ENCODE data around the gene SCUBE3. TPM values are rescaled to one million over a fixed set of nuclear protein-coding genes. Genes with fewer than 3 reads are reported as not detected.

Gene SCUBE3
- total RNA-seq, 2 experiments from 2014 or later = not detected

DNA sequence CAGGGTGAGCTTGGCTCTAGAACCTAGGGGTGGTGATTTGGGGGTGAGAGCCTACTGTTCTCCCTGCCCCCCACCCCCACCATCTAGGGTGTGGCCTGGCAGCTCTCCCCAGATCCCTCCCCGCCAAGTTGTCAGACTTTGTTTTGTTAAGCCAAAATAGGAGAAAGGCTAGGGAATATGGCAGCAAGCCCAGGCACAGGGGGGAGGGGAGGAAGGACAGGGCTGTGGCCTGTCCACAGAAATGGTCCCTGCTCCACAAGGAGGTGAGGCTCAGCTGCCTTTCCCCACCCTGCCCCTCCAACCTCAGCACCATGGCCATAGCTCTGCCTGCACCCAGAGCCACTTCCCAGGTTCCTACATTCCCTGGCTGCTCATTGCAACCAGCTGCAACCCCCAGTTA is 17.2 kb downstream of the SCUBE3 start:
- TF ChIP-seq, protein P1, sequence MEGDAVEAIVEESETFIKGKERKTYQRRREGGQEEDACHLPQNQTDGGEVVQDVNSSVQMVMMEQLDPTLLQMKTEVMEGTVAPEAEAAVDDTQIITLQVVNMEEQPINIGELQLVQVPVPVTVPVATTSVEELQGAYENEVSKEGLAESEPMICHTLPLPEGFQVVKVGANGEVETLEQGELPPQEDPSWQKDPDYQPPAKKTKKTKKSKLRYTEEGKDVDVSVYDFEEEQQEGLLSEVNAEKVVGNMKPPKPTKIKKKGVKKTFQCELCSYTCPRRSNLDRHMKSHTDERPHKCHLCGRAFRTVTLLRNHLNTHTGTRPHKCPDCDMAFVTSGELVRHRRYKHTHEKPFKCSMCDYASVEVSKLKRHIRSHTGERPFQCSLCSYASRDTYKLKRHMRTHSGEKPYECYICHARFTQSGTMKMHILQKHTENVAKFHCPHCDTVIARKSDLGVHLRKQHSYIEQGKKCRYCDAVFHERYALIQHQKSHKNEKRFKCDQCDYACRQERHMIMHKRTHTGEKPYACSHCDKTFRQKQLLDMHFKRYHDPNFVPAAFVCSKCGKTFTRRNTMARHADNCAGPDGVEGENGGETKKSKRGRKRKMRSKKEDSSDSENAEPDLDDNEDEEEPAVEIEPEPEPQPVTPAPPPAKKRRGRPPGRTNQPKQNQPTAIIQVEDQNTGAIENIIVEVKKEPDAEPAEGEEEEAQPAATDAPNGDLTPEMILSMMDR (IDR thresholded peaks at IDR 0.05) = no peak
- H3K36me3 Mint-ChIP-seq (ENCODE audit: low read depth) = no peaks in the 10 kb centered on the region
- no peak for DNase-seq
- H3K27ac ChIP-seq (ENCODE audit: low read depth in 1 of 2, low read length in 2 of 2) = no peak overlapping the region
- intact Hi-C loops (cut with DNase I, micrococcal nuclease) = no loop called here
- no peak overlapping the region for H3K4me3 Mint-ChIP-seq
- ChIA-PET POLR2A (no interaction called here), CTCF (interaction anchor here (0.6 to 4.8 kb wide), 2 partner anchors 10 to 1589 kb away, joined by 3 to 18 read pairs; no protein-coding TSS in a partner anchor)
- H3K9me3 ChIP-seq (ENCODE audit: control insufficient read depth in 1 of 2, insufficient read depth in 1 of 2, low read length in 2 of 2) = peaks cover 0 to 5% of the 10 kb centered on the region in 2 experiments
- H3K27me3 ChIP-seq (ENCODE audit: control insufficient read depth in 1 of 2, insufficient read depth in 2 of 2, low read length in 2 of 2) = no peaks in the 10 kb centered on the region
- no peaks in the 10 kb centered on the region for H3K4me1 Mint-ChIP-seq (ENCODE audit: low read depth)
- no peaks in the 10 kb centered on the region for H3K36me3 ChIP-seq (ENCODE audit: insufficient read depth, low read length)
- no peaks in the 10 kb centered on the region for H3K27me3 Mint-ChIP-seq
- H3K9me3 Mint-ChIP-seq = no peaks in the 10 kb centered on the region
- H3K27ac Mint-ChIP-seq = no peak overlapping the region
- no peak overlapping the region for H3K4me3 ChIP-seq (ENCODE audit: low read length)
- ATAC-seq (ENCODE audit: poor library complexity) = no peak
- no peaks in the 10 kb centered on the region for H3K4me1 ChIP-seq (ENCODE audit: insufficient read depth, low read length)

DNA sequence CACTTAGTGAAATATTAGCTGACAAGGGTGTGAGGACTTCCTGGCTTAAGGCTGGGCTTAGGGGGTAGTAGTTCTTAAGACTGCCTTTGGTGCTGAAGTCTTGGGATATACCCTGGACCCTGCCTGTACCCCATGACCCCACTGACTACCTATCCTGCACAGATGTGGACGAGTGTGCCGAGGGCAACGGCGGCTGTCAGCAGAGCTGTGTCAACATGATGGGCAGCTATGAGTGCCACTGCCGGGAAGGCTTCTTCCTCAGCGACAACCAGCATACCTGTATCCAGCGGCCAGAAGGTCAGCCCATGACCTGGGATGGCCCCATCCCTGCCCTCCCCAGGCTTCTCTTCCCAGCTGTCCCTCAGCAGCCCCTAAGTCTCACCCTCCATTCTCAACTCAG is 17.8 kb downstream of the SCUBE3 start:
- Histone ChIP-seq H3K27ac (ENCODE audit: low read depth in 1 of 2, low read length in 2 of 2) (no peak overlapping the region), H3K4me1 (ENCODE audit: insufficient read depth, low read length) (no peaks in the 10 kb centered on the region), H3K4me3 (ENCODE audit: low read length) (no peak overlapping the region), H3K36me3 (ENCODE audit: insufficient read depth, low read length) (no peaks in the 10 kb centered on the region), H3K27me3 (ENCODE audit: control insufficient read depth in 1 of 2, insufficient read depth in 2 of 2, low read length in 2 of 2) (no peaks in the 10 kb centered on the region), H3K9me3 (ENCODE audit: control insufficient read depth in 1 of 2, insufficient read depth in 1 of 2, low read length in 2 of 2) (peaks cover 0 to 5% of the 10 kb centered on the region in 2 experiments)
- H3K36me3 Mint-ChIP-seq (ENCODE audit: low read depth) = no peaks in the 10 kb centered on the region
- no peaks in the 10 kb centered on the region for H3K9me3 Mint-ChIP-seq
- intact Hi-C loops (cut with DNase I, micrococcal nuclease) = no loop called here
- no peak overlapping the region for H3K4me3 Mint-ChIP-seq
- no peak for DNase-seq
- H3K27ac Mint-ChIP-seq = no peak overlapping the region
- H3K27me3 Mint-ChIP-seq = no peaks in the 10 kb centered on the region
- TF ChIP-seq, protein P1 (IDR thresholded peaks at IDR 0.05) = no peak
- no peak for ATAC-seq (ENCODE audit: poor library complexity)
- ChIA-PET CTCF (interaction anchor here (0.6 to 4.8 kb wide), 2 partner anchors 9 to 1589 kb away, joined by 3 to 18 read pairs; no protein-coding TSS in a partner anchor), POLR2A (no interaction called here)
- H3K4me1 Mint-ChIP-seq (ENCODE audit: low read depth) = no peaks in the 10 kb centered on the region

DNA sequence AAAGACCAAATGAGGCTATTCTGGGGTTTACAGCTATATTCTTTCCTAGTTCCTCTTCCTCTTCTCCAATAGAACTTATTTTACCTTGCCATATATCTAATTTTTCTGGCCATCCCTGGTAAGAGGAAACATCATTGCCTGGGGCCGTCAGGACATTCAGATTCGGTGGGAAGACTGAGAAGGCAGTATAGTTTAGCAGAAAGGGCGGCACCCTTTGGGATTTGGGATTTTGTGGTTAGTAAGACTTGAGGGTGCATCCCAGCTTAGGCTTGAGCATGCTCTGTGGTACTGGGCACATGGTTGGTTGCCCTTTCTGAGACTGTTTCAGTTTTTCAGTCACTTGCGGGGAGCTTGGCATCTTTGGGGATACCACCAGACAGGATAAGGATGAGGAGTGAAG is 21.1 kb downstream of the SCUBE3 start:
- TF ChIP-seq, protein P1 (IDR thresholded peaks at IDR 0.05) = no peak
- DNase-seq (no peak), ATAC-seq (ENCODE audit: poor library complexity) (no peak)
- peaks cover 0 to 5% of the 10 kb centered on the region in 2 experiments for H3K9me3 ChIP-seq (ENCODE audit: control insufficient read depth in 1 of 2, insufficient read depth in 1 of 2, low read length in 2 of 2)
- H3K4me1 Mint-ChIP-seq (ENCODE audit: low read depth) = no peaks in the 10 kb centered on the region
- no peaks in the 10 kb centered on the region for H3K9me3 Mint-ChIP-seq
- no peak overlapping the region for H3K27ac Mint-ChIP-seq
- ChIA-PET POLR2A (no interaction called here), CTCF (no interaction called here)
- H3K4me3 Mint-ChIP-seq = no peak overlapping the region
- no peak overlapping the region for H3K27ac ChIP-seq (ENCODE audit: low read depth in 1 of 2, low read length in 2 of 2)
- H3K4me1 ChIP-seq (ENCODE audit: insufficient read depth, low read length) = no peaks in the 10 kb centered on the region
- no peaks in the 10 kb centered on the region for H3K27me3 Mint-ChIP-seq
- H3K27me3 ChIP-seq (ENCODE audit: control insufficient read depth in 1 of 2, insufficient read depth in 2 of 2, low read length in 2 of 2) = no peaks in the 10 kb centered on the region
- H3K36me3 Mint-ChIP-seq (ENCODE audit: low read depth) = peaks cover 4% of the 10 kb centered on the region
- intact Hi-C loops (cut with DNase I, micrococcal nuclease) = no loop called here
- no peaks in the 10 kb centered on the region for H3K36me3 ChIP-seq (ENCODE audit: insufficient read depth, low read length)
- no peak overlapping the region for H3K4me3 ChIP-seq (ENCODE audit: low read length)

All from CD4-positive, alpha-beta T cell (primary cell).